Mucosa of rectum (tissue), 2 donors: ENCODE data around the gene CMTM3.
"Not testable (repeated sequence)": the region's sequence is repeated elsewhere in the genome, so short reads cannot be mapped to it uniquely, and the experiment has no call there.

Experiments used
- H3K27ac ChIP-seq, 2 donors: one replicate each; pipeline ENCODE4 v1.7.0; 2013; ENCODE audit warnings: inconsistent platforms in 2 of 2, low read depth in 2 of 2, low read length in 2 of 2
- H3K27me3 ChIP-seq, 2 donors: one replicate each; pipeline ENCODE4 v1.7.0; 2013; ENCODE audit warnings: low read length in 2 of 2; ENCODE audit not compliant: control insufficient read depth in 2 of 2, insufficient read depth in 2 of 2
- H3K36me3 ChIP-seq, 2 donors: one replicate each; pipeline ENCODE4 v1.7.0; 2013; ENCODE audit warnings: low read length in 2 of 2; ENCODE audit not compliant: control insufficient read depth in 2 of 2, insufficient read depth in 2 of 2
- H3K4me1 ChIP-seq, 2 donors: one replicate each; pipeline ENCODE4 v1.7.0; 2013; ENCODE audit warnings: low read length in 2 of 2, mild to moderate bottlenecking in 1 of 2; ENCODE audit not compliant: control insufficient read depth in 2 of 2, insufficient read depth in 2 of 2
- H3K4me3 ChIP-seq, 2 donors: one replicate each; pipeline ENCODE4 v1.7.0; 2013; ENCODE audit warnings: low read length in 2 of 2
- H3K9ac ChIP-seq, 2 donors: one replicate each; pipeline ENCODE4 v1.7.0; 2013; ENCODE audit warnings: low read length in 2 of 2, low read depth in 1 of 2, mild to moderate bottlenecking in 1 of 2
- H3K9me3 ChIP-seq, 2 donors: one replicate each; pipeline ENCODE4 v1.7.0; 2013; ENCODE audit warnings: low read length in 2 of 2; ENCODE audit not compliant: control insufficient read depth in 2 of 2
- donor health status: healthy.
- donor health status: Normal muscosa, but diverticular disease.

Gene CMTM3, protein sequence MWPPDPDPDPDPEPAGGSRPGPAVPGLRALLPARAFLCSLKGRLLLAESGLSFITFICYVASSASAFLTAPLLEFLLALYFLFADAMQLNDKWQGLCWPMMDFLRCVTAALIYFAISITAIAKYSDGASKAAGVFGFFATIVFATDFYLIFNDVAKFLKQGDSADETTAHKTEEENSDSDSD

DNA sequence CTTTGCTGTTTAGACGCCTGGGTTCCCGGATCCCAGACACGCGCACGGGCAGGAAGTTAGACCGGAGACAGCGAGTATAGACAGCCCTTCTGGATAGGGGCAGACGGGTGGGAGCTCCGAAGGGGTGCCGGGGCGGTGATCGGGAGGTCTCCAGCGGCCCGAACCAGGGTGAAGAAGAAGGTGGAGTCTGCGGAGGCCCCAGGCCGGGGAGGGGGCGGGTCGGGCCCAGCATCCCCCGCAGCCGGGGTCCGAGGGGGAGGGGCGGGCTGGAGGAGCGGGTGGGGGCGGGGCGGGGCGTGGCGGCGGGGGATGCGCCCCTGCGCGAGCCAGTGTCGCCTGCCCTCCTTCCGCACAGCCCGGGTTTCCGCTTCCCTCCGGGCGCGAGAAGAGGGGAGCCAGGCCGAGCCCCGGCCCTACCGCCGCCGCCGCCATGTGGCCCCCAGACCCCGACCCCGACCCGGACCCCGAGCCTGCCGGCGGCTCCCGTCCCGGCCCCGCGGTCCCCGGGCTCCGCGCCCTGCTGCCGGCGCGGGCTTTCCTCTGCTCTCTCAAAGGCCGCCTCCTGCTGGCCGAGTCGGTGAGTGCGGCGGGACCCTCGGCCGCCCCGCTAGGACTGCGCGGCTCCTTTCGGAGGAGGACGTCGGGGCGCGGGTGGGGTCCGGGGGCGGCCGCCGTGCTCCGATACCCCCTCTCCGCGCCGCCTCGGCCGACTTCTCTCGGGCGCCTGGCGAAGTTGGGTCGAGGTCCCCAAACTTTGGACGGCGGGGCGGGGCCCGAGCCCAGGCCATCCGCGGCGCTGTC is at the start of gene CMTM3:
TSS of gene CMTM3 (plus strand) at position 329 of the 801 bp plus-strand sequence. CDS start at position 431, 102 bp downstream.
- Histone ChIP-seq H3K9ac (peak within 1 kb of the TSS; percentile 64 to 72), H3K4me1 (peaks cover 6 to 11% of the 10 kb centered on the region in 2 donors), H3K27me3 (peaks cover 3 to 6% of the 10 kb centered on the region in 2 donors), H3K4me3 (peak within 1 kb of the TSS; percentile 71 to 75), H3K9me3 (no peaks in the 10 kb centered on the region), H3K36me3 (peaks cover 4 to 10% of the 10 kb centered on the region in 2 donors), H3K27ac (peak within 1 kb of the TSS; percentile 47 to 67)

- peaks cover 2 to 3% of the 10 kb centered on the region in 2 donors for H3K4me1 ChIP-seq
- no peak overlapping the region for H3K27ac ChIP-seq
- no peak overlapping the region for H3K4me3 ChIP-seq
- H3K9me3 ChIP-seq = no peaks in the 10 kb centered on the region
- peaks cover 22 to 36% of the 10 kb centered on the region in 2 donors for H3K36me3 ChIP-seq
- H3K9ac ChIP-seq = no peak overlapping the region
- H3K27me3 ChIP-seq = no peaks in the 10 kb centered on the region
These were observed 44.4 kb upstream of the CMTM3 start for GRCh38 chr16:66560107-66560506.

DNA sequence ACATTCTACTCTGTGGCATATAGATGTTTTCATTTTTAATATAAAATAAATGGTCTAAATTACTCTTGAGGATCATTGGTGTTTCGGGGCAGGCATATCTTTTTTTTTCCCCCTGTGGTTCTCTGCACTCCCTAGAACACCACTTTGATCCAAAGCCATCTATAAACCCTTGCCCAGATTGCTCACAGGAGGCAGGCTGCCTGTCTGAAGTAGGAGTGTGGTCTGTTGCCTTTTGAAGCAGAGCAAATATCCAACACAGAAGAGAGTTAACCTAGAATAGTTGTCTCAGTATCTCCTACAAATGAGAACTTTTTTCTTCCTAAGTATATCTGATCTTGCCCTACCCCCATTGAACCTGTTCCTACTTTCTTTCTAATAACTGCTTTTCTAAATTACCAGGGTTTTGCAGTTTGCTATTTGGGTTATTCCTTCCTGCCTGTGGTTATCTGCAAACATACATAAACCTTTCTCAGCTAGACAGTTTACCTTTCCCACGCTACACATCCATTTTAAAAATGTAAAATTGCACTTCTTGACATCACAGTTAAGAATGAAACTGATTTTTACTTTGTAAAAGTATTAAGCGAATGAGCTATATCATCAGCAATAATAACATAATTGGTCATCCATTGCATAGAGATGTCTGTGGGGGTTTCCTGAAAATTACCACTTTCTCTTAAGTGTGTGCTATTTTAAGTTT is 43.0 kb upstream of the CMTM3 start:
- no peaks in the 10 kb centered on the region for H3K9me3 ChIP-seq
- H3K4me1 ChIP-seq = peaks cover 2 to 3% of the 10 kb centered on the region in 2 donors
- H3K9ac ChIP-seq = peak overlapping the region in 1 of 2 donors; percentile 9
- H3K27me3 ChIP-seq = no peaks in the 10 kb centered on the region
- H3K4me3 ChIP-seq = no peak overlapping the region
- H3K27ac ChIP-seq = no peak overlapping the region
- H3K36me3 ChIP-seq = peaks cover 26 to 38% of the 10 kb centered on the region in 2 donors

DNA sequence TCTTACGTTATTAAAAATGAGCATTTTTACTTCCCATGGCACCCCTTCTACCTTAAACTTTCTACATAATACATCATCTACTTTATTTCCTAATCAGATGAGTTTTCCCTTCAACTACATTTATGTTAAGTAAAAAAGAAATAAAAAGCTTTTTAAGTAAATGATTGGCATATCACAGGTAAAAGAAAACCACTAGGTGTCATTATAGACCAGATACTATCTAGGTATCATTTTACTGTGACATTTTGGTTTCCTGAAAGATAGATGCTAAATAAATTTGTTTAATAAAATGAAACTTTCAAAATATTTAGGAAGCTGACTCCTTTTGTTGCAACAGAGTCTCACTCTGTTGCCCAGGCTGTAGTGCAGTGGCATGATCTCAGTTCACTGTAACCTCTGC is 42.1 kb upstream of the CMTM3 start:
- peaks cover 29 to 41% of the 10 kb centered on the region in 2 donors for H3K36me3 ChIP-seq
- H3K27ac ChIP-seq = no peak overlapping the region
- H3K9me3 ChIP-seq = no peaks in the 10 kb centered on the region
- no peaks in the 10 kb centered on the region for H3K27me3 ChIP-seq
- H3K4me3 ChIP-seq = no peak overlapping the region
- peaks cover 2 to 3% of the 10 kb centered on the region in 2 donors for H3K4me1 ChIP-seq
- no peak overlapping the region for H3K9ac ChIP-seq

GRCh38 chr16:66562986-66563385 is 41.5 kb upstream of the CMTM3 start:
- H3K4me1 ChIP-seq = peaks cover 2 to 3% of the 10 kb centered on the region in 2 donors
- H3K36me3 ChIP-seq = peaks cover 29 to 41% of the 10 kb centered on the region in 2 donors
- H3K27ac ChIP-seq = no peak overlapping the region
- no peaks in the 10 kb centered on the region for H3K9me3 ChIP-seq
- no peak overlapping the region for H3K4me3 ChIP-seq
- no peak overlapping the region for H3K9ac ChIP-seq
- no peaks in the 10 kb centered on the region for H3K27me3 ChIP-seq

- Histone ChIP-seq H3K27me3 (no peaks in the 10 kb centered on the region), H3K4me3 (no peak overlapping the region), H3K9me3 (no peaks in the 10 kb centered on the region), H3K27ac (no peak overlapping the region), H3K9ac (no peak overlapping the region), H3K36me3 (peaks cover 27 to 39% of the 10 kb centered on the region in 2 donors), H3K4me1 (peaks cover 2 to 3% of the 10 kb centered on the region in 2 donors)
These were observed 40.8 kb upstream of the CMTM3 start for GRCh38 chr16:66563574-66564334.

DNA sequence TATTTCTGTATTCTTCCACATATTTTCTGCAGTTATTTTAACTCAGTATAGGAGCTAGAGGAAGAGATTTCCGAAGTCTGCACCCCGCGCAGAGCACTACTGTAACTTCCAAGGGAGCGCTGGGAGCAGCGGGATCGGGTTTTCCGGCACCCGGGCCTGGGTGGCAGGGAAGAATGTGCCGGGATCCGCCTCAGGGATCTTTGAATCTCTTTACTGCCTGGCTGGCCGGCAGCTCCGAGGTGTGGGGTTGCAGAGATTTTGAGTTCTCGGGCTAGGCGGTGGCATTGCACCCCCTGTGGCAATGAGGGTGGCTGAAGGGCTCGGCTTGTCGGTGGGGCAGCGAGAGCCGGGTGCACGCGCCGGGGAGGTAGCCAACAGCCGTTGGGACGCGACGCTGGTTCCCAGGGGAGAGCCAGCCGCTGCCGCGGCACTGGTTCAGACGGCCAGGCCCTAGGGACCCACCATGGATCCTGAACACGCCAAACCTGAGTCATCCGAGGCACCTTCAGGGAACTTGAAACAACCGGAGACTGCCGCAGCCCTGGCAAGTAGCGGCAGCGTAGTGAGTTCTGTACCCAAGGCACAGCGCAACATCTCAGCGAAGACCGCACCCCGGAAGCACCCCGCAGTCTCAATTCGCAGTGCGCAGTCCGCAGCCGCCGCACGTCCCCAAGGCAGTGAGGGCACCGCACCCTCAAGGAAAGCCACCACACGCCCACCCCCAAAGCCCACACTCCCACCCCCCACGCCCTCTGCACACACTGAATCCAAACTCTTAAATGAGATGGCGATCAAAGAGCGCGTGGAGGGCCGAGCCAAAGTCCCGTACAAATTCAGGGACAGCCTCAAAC is 38.2 kb upstream of the CMTM3 start, which contains the start of gene CMTM1:
TSS of gene CMTM1 (plus strand) at position 389 of the 851 bp plus-strand sequence. CDS start at position 464, 75 bp downstream.
- Histone ChIP-seq H3K36me3 (peaks cover 13 to 19% of the 10 kb centered on the region in 2 donors), H3K27me3 (no peaks in the 10 kb centered on the region), H3K4me3 (no peak within 1 kb of the TSS), H3K27ac (no peak within 1 kb of the TSS), H3K4me1 (peaks cover 3 to 5% of the 10 kb centered on the region in 2 donors), H3K9me3 (no peaks in the 10 kb centered on the region), H3K9ac (no peak within 1 kb of the TSS)

DNA sequence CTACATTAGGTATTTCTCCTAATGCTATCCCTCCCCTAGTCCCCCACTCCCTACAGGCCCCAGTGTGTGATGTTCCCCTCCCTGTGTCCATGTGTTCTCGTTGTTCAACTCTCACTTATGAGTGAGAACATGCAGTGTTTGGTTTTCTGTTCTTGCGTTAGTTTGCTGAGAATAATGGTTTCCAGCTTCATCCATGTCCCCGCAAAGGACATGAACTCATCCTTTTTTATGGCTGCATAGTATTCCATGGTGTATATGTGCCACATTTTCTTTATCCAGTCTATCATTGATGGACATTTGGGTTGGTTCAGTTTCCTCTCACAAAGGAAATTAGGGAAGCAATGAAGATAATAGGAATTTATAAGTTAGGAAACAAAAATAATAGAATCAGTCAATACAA is 37.2 kb upstream of the CMTM3 start:
- not testable (repeated sequence) for H3K4me1 ChIP-seq, H3K9me3 ChIP-seq, H3K27me3 ChIP-seq, H3K4me3 ChIP-seq, H3K27ac ChIP-seq, H3K9ac ChIP-seq
- peaks cover 13 to 16% of the 10 kb centered on the region in 2 donors for H3K36me3 ChIP-seq

DNA sequence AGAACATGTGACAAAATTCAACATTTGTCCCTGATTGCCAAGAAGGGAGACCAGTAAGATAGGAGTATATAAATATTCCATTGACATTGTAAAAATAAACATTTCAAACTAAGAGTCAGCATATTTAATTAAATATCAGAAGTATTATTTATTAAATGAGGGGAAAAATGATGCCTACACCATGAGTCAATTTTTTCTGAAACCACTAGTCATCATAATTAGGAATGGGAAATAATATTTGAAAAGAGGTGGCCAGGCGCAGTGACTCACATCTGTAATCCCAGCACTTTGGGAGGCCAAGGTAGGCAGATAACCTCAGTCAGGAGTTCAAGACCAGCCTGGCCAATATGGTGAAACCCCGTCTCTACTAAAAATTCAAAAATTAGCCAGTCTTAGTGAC is 36.1 kb upstream of the CMTM3 start:
- peaks cover 0 to 5% of the 10 kb centered on the region in 2 donors for H3K4me1 ChIP-seq
- H3K9me3 ChIP-seq = no peaks in the 10 kb centered on the region

More for the DNA sequence above, 36.1 kb upstream of the CMTM3 start:
- H3K27me3 ChIP-seq = no peaks in the 10 kb centered on the region
- H3K36me3 ChIP-seq = peaks cover 13% of the 10 kb centered on the region in 2 donors
- H3K27ac ChIP-seq = no peak overlapping the region
- no peak overlapping the region for H3K4me3 ChIP-seq
- no peak overlapping the region for H3K9ac ChIP-seq
